ENCODE results near the gene INCA1. TPM values are rescaled to one million over a fixed set of nuclear protein-coding genes. Genes with fewer than 3 reads are reported as not detected.

INCA1 gene
- total and polyA plus RNA-seq, 4 donors = 0.28 to 0.75 (median 0.55) TPM

GRCh38 chr17:5034063-5034462 is 36.7 kb upstream of the INCA1 start:
- no peak overlapping the region for H3K4me3 ChIP-seq (ENCODE audit: low read depth in 1 of 3, low read length in 3 of 3)
- TF ChIP-seq FOXA1 (IDR thresholded peaks at IDR 0.05) = no peak
- no peak for TF ChIP-seq JUND (IDR thresholded peaks at IDR 0.05)
- no peak for TF ChIP-seq EGR1 (IDR thresholded peaks at IDR 0.05; ENCODE audit: low read depth in 2 of 2)
- TF ChIP-seq NR2F2 (IDR thresholded peaks at IDR 0.05) = no peak
- TF ChIP-seq RXRA (IDR thresholded peaks at IDR 0.05) = no peak
- TF ChIP-seq REST (IDR thresholded peaks at IDR 0.05) = no peak
- no peak for TF ChIP-seq CTCF (IDR thresholded peaks at IDR 0.05; ENCODE audit: low read depth, low read length, missing input control)
- no peak for TF ChIP-seq RAD21 (IDR thresholded peaks at IDR 0.05)
- TF ChIP-seq FOXA2 (IDR thresholded peaks at IDR 0.05) = no peak
- no peak for TF ChIP-seq SP1 (IDR thresholded peaks at IDR 0.05)
- no peak for TF ChIP-seq ATF3 (IDR thresholded peaks at IDR 0.05)
- no peaks in the 10 kb centered on the region for H3K9me3 ChIP-seq (ENCODE audit: control insufficient read depth in 4 of 4, low read length in 3 of 4)
- H3K27me3 ChIP-seq (ENCODE audit: control insufficient read depth in 4 of 4, insufficient read depth in 4 of 4, low read length in 3 of 4) = no peaks in the 10 kb centered on the region
- WGBS = 96% methylated on average over 5 of the region's 5 CpGs
- H3K9ac ChIP-seq (ENCODE audit: low read depth in 1 of 2, low read length in 2 of 2) = no peak overlapping the region
- H3K36me3 ChIP-seq (ENCODE audit: control insufficient read depth in 4 of 4, insufficient read depth in 3 of 4, low read depth in 1 of 4, low read length in 3 of 4) = no peaks in the 10 kb centered on the region
- DNase-seq (ENCODE audit: low spot score) = no peak
- peaks cover 0 to 4% (median 0%) of the 10 kb centered on the region in 4 donors for H3K4me1 ChIP-seq (ENCODE audit: control insufficient read depth in 4 of 4, insufficient read depth in 4 of 4, low read length in 3 of 4)
- H3K27ac ChIP-seq (ENCODE audit: low read depth in 1 of 2, low read length in 2 of 2) = no peak overlapping the region

- peaks cover 0 to 4% (median 0%) of the 10 kb centered on the region in 4 donors for H3K4me1 ChIP-seq (ENCODE audit: control insufficient read depth in 4 of 4, insufficient read depth in 4 of 4, low read length in 3 of 4)
- no peak overlapping the region for H3K9ac ChIP-seq (ENCODE audit: low read depth in 1 of 2, low read length in 2 of 2)
- no peak overlapping the region for H3K4me3 ChIP-seq (ENCODE audit: low read depth in 1 of 3, low read length in 3 of 3)
- no peaks in the 10 kb centered on the region for H3K27me3 ChIP-seq (ENCODE audit: control insufficient read depth in 4 of 4, insufficient read depth in 4 of 4, low read length in 3 of 4)
- no peaks in the 10 kb centered on the region for H3K36me3 ChIP-seq (ENCODE audit: control insufficient read depth in 4 of 4, insufficient read depth in 3 of 4, low read depth in 1 of 4, low read length in 3 of 4)
- TF ChIP-seq RXRA (IDR thresholded peaks at IDR 0.05) (no peak), RAD21 (IDR thresholded peaks at IDR 0.05) (no peak), TAF1 (conservative IDR thresholded peaks at IDR 0.05) (no peak), REST (IDR thresholded peaks at IDR 0.05) (no peak), HNF4A (conservative IDR thresholded peaks at IDR 0.05) (no peak), YY1 (IDR thresholded peaks at IDR 0.05) (no peak), ZBTB33 (IDR thresholded peaks at IDR 0.05) (no peak)
- WGBS = 87% methylated on average over 13 of the region's 13 CpGs
- H3K27ac ChIP-seq (ENCODE audit: low read depth in 1 of 2, low read length in 2 of 2) = no peak overlapping the region
- DNase-seq (ENCODE audit: low spot score) = no peak
- H3K9me3 ChIP-seq (ENCODE audit: control insufficient read depth in 4 of 4, low read length in 3 of 4) = no peaks in the 10 kb centered on the region
Observed at GRCh38 chr17:5033352-5034015, 36.2 kb upstream of the INCA1 start.
